ENCODE results near the gene MRAP2.
"Not testable (repeated sequence)": the region's sequence is repeated elsewhere in the genome, so short reads cannot be mapped to it uniquely, and the experiment has no call there.

MRAP2 gene

GRCh38 chr6:84033523-84034451 lies at the start of gene MRAP2:
TSS of gene MRAP2 (plus strand) at chr6:84033772. CDS start at chr6:84055319, 21,547 bp downstream.
- DNase-seq, result peak; percentile 8

- no peak for DNase-seq
These were observed 49.2 kb upstream of the MRAP2 start for GRCh38 chr6:83984411-83984810.

- no peak for DNase-seq
These were observed 48.3 kb upstream of the MRAP2 start for GRCh38 chr6:83985308-83985713.

GRCh38 chr6:83985715-83986114 lies 47.9 kb upstream of the MRAP2 start:
- no peak for DNase-seq

- no peak for DNase-seq
These were observed 35.5 kb upstream of the MRAP2 start for GRCh38 chr6:83998021-83998584.

GRCh38 chr6:84001119-84001518 lies 32.5 kb upstream of the MRAP2 start:
- DNase-seq, result no peak

- DNase-seq, result no peak
These were observed 31.3 kb upstream of the MRAP2 start for GRCh38 chr6:84002226-84002625.

- no peak for DNase-seq
These were observed 30.4 kb upstream of the MRAP2 start for GRCh38 chr6:84003131-84003530.

GRCh38 chr6:84003654-84004053 lies 29.9 kb upstream of the MRAP2 start:
- DNase-seq, result no peak

- DNase-seq, result no peak
These were observed 25.7 kb upstream of the MRAP2 start for GRCh38 chr6:84007871-84008270.

GRCh38 chr6:84013354-84013753 lies 20.2 kb upstream of the MRAP2 start:
- DNase-seq, result no peak

GRCh38 chr6:84013931-84014330 lies 19.6 kb upstream of the MRAP2 start:
- DNase-seq, result no peak

- DNase-seq, result no peak
These were observed 17.5 kb upstream of the MRAP2 start for GRCh38 chr6:84016029-84016428.

- DNase-seq, result peak; percentile 50
These were observed 15.7 kb upstream of the MRAP2 start for GRCh38 chr6:84017709-84018452.

GRCh38 chr6:84018453-84019061 lies 15.0 kb upstream of the MRAP2 start:
- DNase-seq, result no peak

- DNase-seq, result no peak
These were observed 14.3 kb upstream of the MRAP2 start for GRCh38 chr6:84019141-84019841.

- DNase-seq, result no peak
These were observed 13.7 kb upstream of the MRAP2 start for GRCh38 chr6:84019842-84020211.

GRCh38 chr6:84021625-84022024 lies 11.9 kb upstream of the MRAP2 start:
- no peak for DNase-seq

GRCh38 chr6:84026721-84027164 lies 6.8 kb upstream of the MRAP2 start:
- DNase-seq, result no peak

- DNase-seq, result no peak
These were observed 6.0 kb upstream of the MRAP2 start for GRCh38 chr6:84027340-84028181.

- no peak for DNase-seq
These were observed 5.2 kb upstream of the MRAP2 start for GRCh38 chr6:84028350-84028749.

GRCh38 chr6:84032000-84032399 lies 1.6 kb upstream of the MRAP2 start:
- not testable (repeated sequence) for DNase-seq
